ENCODE results near the gene SGSM1.

SGSM1 gene

GRCh38 chr22:24938741-24939341 lies 132.8 kb downstream of the SGSM1 start:
- peak; percentile 55 for DNase-seq (ENCODE audit: low read depth)
- no peak overlapping the region for H3K4me3 ChIP-seq (ENCODE audit: low read depth, low read length)
- TF ChIP-seq, protein P1, sequence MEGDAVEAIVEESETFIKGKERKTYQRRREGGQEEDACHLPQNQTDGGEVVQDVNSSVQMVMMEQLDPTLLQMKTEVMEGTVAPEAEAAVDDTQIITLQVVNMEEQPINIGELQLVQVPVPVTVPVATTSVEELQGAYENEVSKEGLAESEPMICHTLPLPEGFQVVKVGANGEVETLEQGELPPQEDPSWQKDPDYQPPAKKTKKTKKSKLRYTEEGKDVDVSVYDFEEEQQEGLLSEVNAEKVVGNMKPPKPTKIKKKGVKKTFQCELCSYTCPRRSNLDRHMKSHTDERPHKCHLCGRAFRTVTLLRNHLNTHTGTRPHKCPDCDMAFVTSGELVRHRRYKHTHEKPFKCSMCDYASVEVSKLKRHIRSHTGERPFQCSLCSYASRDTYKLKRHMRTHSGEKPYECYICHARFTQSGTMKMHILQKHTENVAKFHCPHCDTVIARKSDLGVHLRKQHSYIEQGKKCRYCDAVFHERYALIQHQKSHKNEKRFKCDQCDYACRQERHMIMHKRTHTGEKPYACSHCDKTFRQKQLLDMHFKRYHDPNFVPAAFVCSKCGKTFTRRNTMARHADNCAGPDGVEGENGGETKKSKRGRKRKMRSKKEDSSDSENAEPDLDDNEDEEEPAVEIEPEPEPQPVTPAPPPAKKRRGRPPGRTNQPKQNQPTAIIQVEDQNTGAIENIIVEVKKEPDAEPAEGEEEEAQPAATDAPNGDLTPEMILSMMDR (IDR thresholded peaks at IDR 0.05; ENCODE audit: insufficient read depth, low read depth, low read length, missing control alignments) = peak; percentile 75

GRCh38 chr22:24942301-24942700 lies 136.3 kb downstream of the SGSM1 start:
- no peak overlapping the region for H3K4me3 ChIP-seq (ENCODE audit: low read depth, low read length)
- TF ChIP-seq, protein P1 (IDR thresholded peaks at IDR 0.05; ENCODE audit: insufficient read depth, low read depth, low read length, missing control alignments) = no peak
- DNase-seq (ENCODE audit: low read depth) = no peak

- no peak for DNase-seq (ENCODE audit: low read depth)
- H3K4me3 ChIP-seq (ENCODE audit: low read depth, low read length) = no peak overlapping the region
- TF ChIP-seq, protein P1 (IDR thresholded peaks at IDR 0.05; ENCODE audit: insufficient read depth, low read depth, low read length, missing control alignments) = no peak
Observed at GRCh38 chr22:24944217-24944937, 138.4 kb downstream of the SGSM1 start.

- no peak for DNase-seq (ENCODE audit: low read depth)
- TF ChIP-seq, protein P1 (IDR thresholded peaks at IDR 0.05; ENCODE audit: insufficient read depth, low read depth, low read length, missing control alignments) = no peak
- H3K4me3 ChIP-seq (ENCODE audit: low read depth, low read length) = no peak overlapping the region
Observed at GRCh38 chr22:24945430-24945829, 139.4 kb downstream of the SGSM1 start.

GRCh38 chr22:24947383-24947782 lies 141.4 kb downstream of the SGSM1 start:
- DNase-seq (ENCODE audit: low read depth) = no peak
- H3K4me3 ChIP-seq (ENCODE audit: low read depth, low read length) = no peak overlapping the region
- TF ChIP-seq, protein P1 (IDR thresholded peaks at IDR 0.05; ENCODE audit: insufficient read depth, low read depth, low read length, missing control alignments) = no peak

- TF ChIP-seq, protein P1 (IDR thresholded peaks at IDR 0.05; ENCODE audit: insufficient read depth, low read depth, low read length, missing control alignments) = no peak
- no peak for DNase-seq (ENCODE audit: low read depth)
- H3K4me3 ChIP-seq (ENCODE audit: low read depth, low read length) = no peak overlapping the region
Observed at GRCh38 chr22:24947881-24948280, 141.9 kb downstream of the SGSM1 start.

Data from GM12865 (cell line).